Esophagus muscularis mucosa (tissue), 4 donors: ENCODE measurements around the gene MIR17HG.

Source experiments
- EP300 ChIP-seq: sonication (generic); formaldehyde crosslinking; IDR thresholded peaks from one replicate; pipeline ENCODE4 v1.6.1; 2017; ENCODE audit warnings: antibody characterized with exemption
- POLR2A ChIP-seq: fragments of 450-650 bp; IDR thresholded peaks from one replicate; pipeline ENCODE4 v1.6.1; 2017; ENCODE audit warnings: antibody characterized with exemption, moderate library complexity, mild to moderate bottlenecking, low read depth
- TF ChIP-seq, protein P1 (sequence below), 3 experiments: fragments of 200-600 bp in 2 of 3; fragments of 450-650 bp in 1 of 3; sonication (generic) in 2 of 3; IDR thresholded peaks; one replicate each; pipeline ENCODE4 v1.5.1; 2017 to 2019; ENCODE audit warnings: antibody characterized with exemption in 3 of 3, mild to moderate bottlenecking in 2 of 3, moderate library complexity in 1 of 3

DNA sequence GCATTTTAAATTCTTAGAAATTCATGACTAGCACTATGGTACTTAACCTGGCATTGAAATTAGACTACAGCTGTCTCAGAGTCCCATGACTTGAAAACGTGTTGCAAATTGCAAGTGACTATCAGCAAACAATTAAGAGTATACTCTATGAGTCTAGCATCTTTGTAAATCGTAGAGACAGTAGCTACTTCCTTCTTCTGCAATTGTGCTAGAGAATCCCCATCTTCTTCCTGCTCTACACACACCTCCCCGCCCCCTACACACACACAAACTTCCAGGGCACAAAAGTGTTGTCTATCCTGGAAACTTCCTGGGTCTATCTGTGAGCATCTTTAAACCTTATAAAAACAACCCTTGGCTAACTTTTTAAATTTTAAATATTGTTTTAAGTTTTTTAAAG lies 35.2 kb upstream of the MIR17HG start:
- TF ChIP-seq, protein P1, sequence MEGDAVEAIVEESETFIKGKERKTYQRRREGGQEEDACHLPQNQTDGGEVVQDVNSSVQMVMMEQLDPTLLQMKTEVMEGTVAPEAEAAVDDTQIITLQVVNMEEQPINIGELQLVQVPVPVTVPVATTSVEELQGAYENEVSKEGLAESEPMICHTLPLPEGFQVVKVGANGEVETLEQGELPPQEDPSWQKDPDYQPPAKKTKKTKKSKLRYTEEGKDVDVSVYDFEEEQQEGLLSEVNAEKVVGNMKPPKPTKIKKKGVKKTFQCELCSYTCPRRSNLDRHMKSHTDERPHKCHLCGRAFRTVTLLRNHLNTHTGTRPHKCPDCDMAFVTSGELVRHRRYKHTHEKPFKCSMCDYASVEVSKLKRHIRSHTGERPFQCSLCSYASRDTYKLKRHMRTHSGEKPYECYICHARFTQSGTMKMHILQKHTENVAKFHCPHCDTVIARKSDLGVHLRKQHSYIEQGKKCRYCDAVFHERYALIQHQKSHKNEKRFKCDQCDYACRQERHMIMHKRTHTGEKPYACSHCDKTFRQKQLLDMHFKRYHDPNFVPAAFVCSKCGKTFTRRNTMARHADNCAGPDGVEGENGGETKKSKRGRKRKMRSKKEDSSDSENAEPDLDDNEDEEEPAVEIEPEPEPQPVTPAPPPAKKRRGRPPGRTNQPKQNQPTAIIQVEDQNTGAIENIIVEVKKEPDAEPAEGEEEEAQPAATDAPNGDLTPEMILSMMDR (IDR thresholded peaks at IDR 0.05), result no peak
- TF ChIP-seq EP300 (no peak), POLR2A (no peak)
